Measurements from ENCODE around the gene BBS12. TPM values are rescaled to one million over a fixed set of nuclear protein-coding genes. Genes with fewer than 3 reads are reported as not detected.

Gene BBS12
- total RNA-seq, 3 donors from 2014 or later (not counting 1 experiment from before 2014, with no cell fraction given), result 0.85 to 1.9 (median 1.8) TPM

GRCh38 chr4:122709236-122709635 lies 23.3 kb upstream of the BBS12 start:
- Histone ChIP-seq H3K9me3 (ENCODE audit: control insufficient read depth, insufficient read depth, low read length) (no peaks in the 10 kb centered on the region), H3K4me3 (ENCODE audit: low read length) (no peak overlapping the region), H3K27ac (ENCODE audit: low read length) (no peak overlapping the region), H3K4me1 (ENCODE audit: control insufficient read depth, insufficient read depth, low read length) (no peaks in the 10 kb centered on the region), H3K36me3 (ENCODE audit: control insufficient read depth, insufficient read depth, low read length) (no peaks in the 10 kb centered on the region), H3K27me3 (ENCODE audit: control insufficient read depth, insufficient read depth, low read length) (no peaks in the 10 kb centered on the region)
- H3K9me3 Mint-ChIP-seq, result no peaks in the 10 kb centered on the region
- H3K27ac Mint-ChIP-seq, result no peak overlapping the region
- no peaks in the 10 kb centered on the region for H3K4me1 Mint-ChIP-seq
- ATAC-seq (no peak), DNase-seq (no peak)
- H3K27me3 Mint-ChIP-seq (ENCODE audit: low read depth in 2 of 2), result peaks cover 9 to 31% of the 10 kb centered on the region in 2 donors
- H3K4me3 Mint-ChIP-seq, result no peak overlapping the region
- no peaks in the 10 kb centered on the region for H3K36me3 Mint-ChIP-seq
- intact Hi-C loops (cut with micrococcal nuclease), result no loop called here
- TF ChIP-seq CTCF (IDR thresholded peaks at IDR 0.05), result no peak

GRCh38 chr4:122710434-122711308 lies 21.8 kb upstream of the BBS12 start:
- WGBS (ENCODE audit: insufficient coverage), result 76% methylated on average over 8 of the region's 9 CpGs
- Histone ChIP-seq H3K36me3 (ENCODE audit: control insufficient read depth, insufficient read depth, low read length) (no peaks in the 10 kb centered on the region), H3K9me3 (ENCODE audit: control insufficient read depth, insufficient read depth, low read length) (no peaks in the 10 kb centered on the region), H3K4me3 (ENCODE audit: low read length) (no peak overlapping the region), H3K27me3 (ENCODE audit: control insufficient read depth, insufficient read depth, low read length) (no peaks in the 10 kb centered on the region), H3K27ac (ENCODE audit: low read length) (no peak overlapping the region), H3K4me1 (ENCODE audit: control insufficient read depth, insufficient read depth, low read length) (no peaks in the 10 kb centered on the region)
- peak in 1 of 2 donors; percentile 28 for DNase-seq
- TF ChIP-seq CTCF (IDR thresholded peaks at IDR 0.05), result no peak
- no peaks in the 10 kb centered on the region for H3K4me1 Mint-ChIP-seq
- no peak overlapping the region for H3K4me3 Mint-ChIP-seq
- no peaks in the 10 kb centered on the region for H3K9me3 Mint-ChIP-seq
- intact Hi-C loops (cut with micrococcal nuclease), result no loop called here
- peaks cover 6 to 31% of the 10 kb centered on the region in 2 donors for H3K27me3 Mint-ChIP-seq (ENCODE audit: low read depth in 2 of 2)
- H3K27ac Mint-ChIP-seq, result no peak overlapping the region
- H3K36me3 Mint-ChIP-seq, result no peaks in the 10 kb centered on the region
- ATAC-seq, result no peak

- no peaks in the 10 kb centered on the region for H3K4me1 ChIP-seq (ENCODE audit: control insufficient read depth, insufficient read depth, low read length)
- ATAC-seq (no peak), DNase-seq (no peak)
- Mint-ChIP-seq H3K27ac (no peak overlapping the region), H3K4me1 (no peaks in the 10 kb centered on the region), H3K9me3 (no peaks in the 10 kb centered on the region), H3K4me3 (no peak overlapping the region), H3K36me3 (no peaks in the 10 kb centered on the region), H3K27me3 (ENCODE audit: low read depth in 2 of 2) (peaks cover 8 to 31% of the 10 kb centered on the region in 2 donors)
- TF ChIP-seq CTCF (IDR thresholded peaks at IDR 0.05), result no peak
- H3K27me3 ChIP-seq (ENCODE audit: control insufficient read depth, insufficient read depth, low read length), result no peaks in the 10 kb centered on the region
- H3K36me3 ChIP-seq (ENCODE audit: control insufficient read depth, insufficient read depth, low read length), result no peaks in the 10 kb centered on the region
- H3K4me3 ChIP-seq (ENCODE audit: low read length), result no peak overlapping the region
- intact Hi-C loops (cut with micrococcal nuclease), result no loop called here
- no peaks in the 10 kb centered on the region for H3K9me3 ChIP-seq (ENCODE audit: control insufficient read depth, insufficient read depth, low read length)
- no peak overlapping the region for H3K27ac ChIP-seq (ENCODE audit: low read length)
Observed at GRCh38 chr4:122711919-122712318, 20.6 kb upstream of the BBS12 start.

GRCh38 chr4:122712782-122713181 lies 19.7 kb upstream of the BBS12 start:
- intact Hi-C loops (cut with micrococcal nuclease), result no loop called here
- no peak overlapping the region for H3K27ac ChIP-seq (ENCODE audit: low read length)
- Mint-ChIP-seq H3K4me3 (no peak overlapping the region), H3K4me1 (no peaks in the 10 kb centered on the region), H3K36me3 (no peaks in the 10 kb centered on the region), H3K27ac (no peak overlapping the region), H3K27me3 (ENCODE audit: low read depth in 2 of 2) (peaks cover 9 to 25% of the 10 kb centered on the region in 2 donors), H3K9me3 (no peaks in the 10 kb centered on the region)
- no peaks in the 10 kb centered on the region for H3K27me3 ChIP-seq (ENCODE audit: control insufficient read depth, insufficient read depth, low read length)
- DNase-seq (no peak), ATAC-seq (no peak)
- TF ChIP-seq CTCF (IDR thresholded peaks at IDR 0.05), result no peak
- no peak overlapping the region for H3K4me3 ChIP-seq (ENCODE audit: low read length)
- H3K4me1 ChIP-seq (ENCODE audit: control insufficient read depth, insufficient read depth, low read length), result no peaks in the 10 kb centered on the region
- H3K9me3 ChIP-seq (ENCODE audit: control insufficient read depth, insufficient read depth, low read length), result no peaks in the 10 kb centered on the region
- no peaks in the 10 kb centered on the region for H3K36me3 ChIP-seq (ENCODE audit: control insufficient read depth, insufficient read depth, low read length)
- WGBS (ENCODE audit: insufficient coverage), result 100% methylated on average over 2 of the region's 4 CpGs
